ENCODE measurements around the gene NR3C2.

DNA sequence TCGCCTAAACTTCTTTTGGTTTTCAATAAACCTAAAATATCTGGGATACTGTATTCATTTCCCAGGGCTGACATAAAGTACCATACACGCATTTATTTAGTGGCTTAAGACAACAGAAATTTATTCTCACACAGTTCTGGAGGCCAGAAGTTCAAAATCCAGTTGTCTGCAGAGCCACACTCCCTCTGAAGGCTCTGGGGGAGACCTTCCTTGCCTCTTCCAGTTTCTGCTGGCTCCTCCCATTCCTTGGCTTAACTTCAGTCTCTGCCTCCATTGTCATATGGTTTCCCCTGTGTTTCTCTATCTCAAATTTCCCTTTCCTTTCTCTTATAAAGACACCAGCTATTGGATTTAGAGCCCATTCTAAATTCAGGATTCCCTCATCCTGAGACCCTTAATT lies 44.4 kb downstream of the NR3C2 start:
- TF ChIP-seq, protein P1, sequence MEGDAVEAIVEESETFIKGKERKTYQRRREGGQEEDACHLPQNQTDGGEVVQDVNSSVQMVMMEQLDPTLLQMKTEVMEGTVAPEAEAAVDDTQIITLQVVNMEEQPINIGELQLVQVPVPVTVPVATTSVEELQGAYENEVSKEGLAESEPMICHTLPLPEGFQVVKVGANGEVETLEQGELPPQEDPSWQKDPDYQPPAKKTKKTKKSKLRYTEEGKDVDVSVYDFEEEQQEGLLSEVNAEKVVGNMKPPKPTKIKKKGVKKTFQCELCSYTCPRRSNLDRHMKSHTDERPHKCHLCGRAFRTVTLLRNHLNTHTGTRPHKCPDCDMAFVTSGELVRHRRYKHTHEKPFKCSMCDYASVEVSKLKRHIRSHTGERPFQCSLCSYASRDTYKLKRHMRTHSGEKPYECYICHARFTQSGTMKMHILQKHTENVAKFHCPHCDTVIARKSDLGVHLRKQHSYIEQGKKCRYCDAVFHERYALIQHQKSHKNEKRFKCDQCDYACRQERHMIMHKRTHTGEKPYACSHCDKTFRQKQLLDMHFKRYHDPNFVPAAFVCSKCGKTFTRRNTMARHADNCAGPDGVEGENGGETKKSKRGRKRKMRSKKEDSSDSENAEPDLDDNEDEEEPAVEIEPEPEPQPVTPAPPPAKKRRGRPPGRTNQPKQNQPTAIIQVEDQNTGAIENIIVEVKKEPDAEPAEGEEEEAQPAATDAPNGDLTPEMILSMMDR (conservative IDR thresholded peaks at IDR 0.05; ENCODE audit: low read depth, low read length): no peak
- TF ChIP-seq EZH2 (IDR thresholded peaks at IDR 0.05; ENCODE audit: low read length, unreplicated experiment) (no peak), EZH2phosphoT487 (IDR thresholded peaks at IDR 0.05; ENCODE audit: borderline replicate concordance, low read length) (no peak)
